Kidney (tissue), 14 donors: ENCODE data around the gene TMEM170A. TPM values are rescaled to one million over a fixed set of nuclear protein-coding genes. Genes with fewer than 3 reads are reported as not detected.

Source experiments
- DNase-seq, 5 donors: peaks; one replicate each; pipeline ENCODE4 v3.0.0-alpha.2; 2013 to 2020
- FAIRE-seq: peaks from 2 replicates; lab custom pipeline; 2012; peaks lifted over from hg19 to GRCh38; lab: Jason Lieb, UNC
- H3K27ac ChIP-seq, 2 donors: one replicate each; pipeline ENCODE4 v1.7.0; 2013; ENCODE audit warnings: low read depth in 2 of 2, low read length in 2 of 2, inconsistent platforms in 1 of 2
- H3K27me3 ChIP-seq: one replicate; pipeline ENCODE4 v1.7.1; 2013; ENCODE audit warnings: low read length, inconsistent platforms; ENCODE audit not compliant: control insufficient read depth, insufficient read depth
- H3K36me3 ChIP-seq, 3 donors: one replicate each; pipeline versions ENCODE4 v1.7.0 to v1.7.1; 2013; ENCODE audit warnings: low read length in 3 of 3, control low read depth in 1 of 3, inconsistent platforms in 1 of 3; ENCODE audit not compliant: insufficient read depth in 3 of 3, control insufficient read depth in 2 of 3
- H3K4me1 ChIP-seq, 3 donors: one replicate each; pipeline versions ENCODE4 v1.7.0 to v1.7.1; 2013; ENCODE audit warnings: low read length in 3 of 3, inconsistent platforms in 1 of 3, low read depth in 1 of 3; ENCODE audit not compliant: control insufficient read depth in 2 of 3, insufficient read depth in 2 of 3
- H3K4me3 ChIP-seq, 3 donors: one replicate each; pipeline versions ENCODE4 v1.7.0 to v1.8.1; 2013; ENCODE audit warnings: low read length in 3 of 3, control low read depth in 1 of 3, inconsistent platforms in 1 of 3
- H3K9ac ChIP-seq, 3 donors: one replicate each; pipeline versions ENCODE4 v1.7.0 to v1.7.1; 2013; ENCODE audit warnings: low read length in 3 of 3, control low read depth in 1 of 3, inconsistent platforms in 1 of 3
- H3K9me3 ChIP-seq, 3 donors: one replicate each; pipeline versions ENCODE4 v1.7.0 to v1.7.1; 2013; ENCODE audit warnings: low read length in 3 of 3, control low read depth in 1 of 3, inconsistent platforms in 1 of 3; ENCODE audit not compliant: control insufficient read depth in 2 of 3, insufficient read depth in 1 of 3
- CTCF ChIP-seq: IDR thresholded peaks from 3 replicates; pipeline ENCODE4 v1.5.1; 2012; ENCODE audit warnings: mild to moderate bottlenecking, moderate library complexity, borderline replicate concordance; ENCODE audit not compliant: insufficient read depth; ENCODE audit errors: extremely low read depth
- intact Hi-C: fragments of 100-400 bp; cut with DNase I; formaldehyde crosslinking; loops from one replicate; pipeline ENCODE4 v1.11.1; 2022
- polyA plus RNA-seq: library from polyadenylated mRNA; stranded (reverse); fragments of 350-450 nt; fragmentation: Illumina TruSeq; extraction: RNeasy Lipid Tissue Mini Kit (QIAGEN cat#74804); gene quantifications from one replicate; pipeline ENCODE4 v1.2.3, GENCODE V29; 2014; ENCODE audit warnings: low read depth, low replicate concordance; ENCODE audit not compliant: insufficient read depth
- total RNA-seq: library from RNA; stranded (reverse); fragmentation: NEBNext Ultra II Directional; extraction: Animal tissue kit (Norgen Biotek cat#: 25700); gene quantifications from one replicate; pipeline ENCODE4 v1.2.1, GENCODE V29; 2021
- donor health status: control.
- donor health status: control.
- donor health status: control.
- donor health status: control.
- donor health status: control.
- donor health status: DM: yes; HTN: yes; CAD: no.
- donor health status: Normal renal cell carcinoma (clear cell type).

TMEM170A gene
- total and polyA plus RNA-seq, 2 donors from 2014 or later, result 10.2 to 22.8 TPM

- Histone ChIP-seq H3K9ac (no peak overlapping the region), H3K36me3 (no peaks in the 10 kb centered on the region), H3K9me3 (no peaks in the 10 kb centered on the region), H3K27ac (no peak overlapping the region), H3K27me3 (no peaks in the 10 kb centered on the region), H3K4me1 (peaks cover 0 to 7% (median 0%) of the 10 kb centered on the region in 3 donors), H3K4me3 (no peak overlapping the region)
- FAIRE-seq (no peak), DNase-seq (peak in 2 of 5 donors; percentile 22 to 72)
- TF ChIP-seq CTCF, result no peak
- intact Hi-C loops, result no loop called here
Measured at GRCh38 chr16:75460446-75460845, 4.0 kb downstream of the TMEM170A start.

GRCh38 chr16:75459691-75460090 lies 4.8 kb downstream of the TMEM170A start:
- Histone ChIP-seq H3K36me3 (no peaks in the 10 kb centered on the region), H3K27me3 (no peaks in the 10 kb centered on the region), H3K27ac (no peak overlapping the region), H3K4me1 (peaks cover 0 to 7% (median 0%) of the 10 kb centered on the region in 3 donors), H3K9ac (no peak overlapping the region), H3K9me3 (no peaks in the 10 kb centered on the region), H3K4me3 (no peak overlapping the region)
- intact Hi-C loops, result no loop called here
- TF ChIP-seq CTCF, result no peak
- FAIRE-seq, result no peak
- peak in 1 of 5 donors; percentile 20 for DNase-seq

GRCh38 chr16:75458439-75458838 lies 6.0 kb downstream of the TMEM170A start:
- no peaks in the 10 kb centered on the region for H3K27me3 ChIP-seq
- intact Hi-C loops, result no loop called here
- no peak for DNase-seq
- TF ChIP-seq CTCF, result no peak
- no peak for FAIRE-seq
- H3K9me3 ChIP-seq, result no peaks in the 10 kb centered on the region
- no peak overlapping the region for H3K9ac ChIP-seq
- no peak overlapping the region for H3K4me3 ChIP-seq
- H3K36me3 ChIP-seq, result no peaks in the 10 kb centered on the region
- H3K27ac ChIP-seq, result no peak overlapping the region
- H3K4me1 ChIP-seq, result peaks cover 0 to 9% (median 0%) of the 10 kb centered on the region in 3 donors

- Histone ChIP-seq H3K27ac (no peak overlapping the region), H3K9ac (no peak overlapping the region), H3K36me3 (no peaks in the 10 kb centered on the region), H3K4me3 (no peak overlapping the region), H3K9me3 (no peaks in the 10 kb centered on the region), H3K27me3 (no peaks in the 10 kb centered on the region), H3K4me1 (peaks cover 0 to 8% (median 0%) of the 10 kb centered on the region in 3 donors)
- no peak for TF ChIP-seq CTCF
- DNase-seq (no peak), FAIRE-seq (no peak)
- intact Hi-C loops, result no loop called here
Measured at GRCh38 chr16:75458029-75458428, 6.5 kb downstream of the TMEM170A start.
